Measurements from ENCODE around the gene GCA. TPM values are rescaled to one million over a fixed set of nuclear protein-coding genes. Genes with fewer than 3 reads are reported as not detected.

GCA gene
- total and polyA plus RNA-seq, 2 of the 4 experiments (the other 2 are of a cell fraction), result 2.2 to 3.6 TPM

GRCh38 chr2:162369551-162369950, 25.6 kb downstream of the GCA start:
- no peak overlapping the region for H3K56ac ChIP-seq (ENCODE audit: extremely low read depth, insufficient read depth, low read length)
- DNase-seq (no peak), ATAC-seq (ENCODE audit: low read depth) (no peak)
- H3K14ac ChIP-seq (replicated peaks; ENCODE audit: low read depth, low read length), result no peak overlapping the region
- no peak overlapping the region for H3K4ac ChIP-seq (ENCODE audit: low read depth, low read length)
- CTCF ChIA-PET, result interaction anchor here (1.0 kb wide), 1 partner anchor 9 kb away, joined by 3 read pairs; no protein-coding TSS in a partner anchor
- no peaks in the 10 kb centered on the region for H3K36me3 ChIP-seq (ENCODE audit: control insufficient read depth, insufficient read depth, low read length)
- TF ChIP-seq MXI1 (IDR thresholded peaks at IDR 0.05; ENCODE audit: borderline replicate concordance, low read depth, low read length) (no peak), MAFK (IDR thresholded peaks at IDR 0.05; ENCODE audit: low read depth, low read length) (no peak)
- in situ Hi-C loops (cut with MboI; ENCODE audit: low sequenced_read_pairs) (no loop called here), dilution Hi-C loops (cut with HindIII; ENCODE audit: low sequenced_read_pairs, unreplicated experiment) (no loop called here), intact Hi-C loops (cut with micrococcal nuclease) (no loop called here)
- H3K9me1 ChIP-seq (ENCODE audit: insufficient read depth, low read length), result no peaks in the 10 kb centered on the region
- H2AK5ac ChIP-seq (ENCODE audit: low read depth, low read length), result no peak overlapping the region
- H4K5ac ChIP-seq (ENCODE audit: low read depth, low read length), result no peak overlapping the region
- no peaks in the 10 kb centered on the region for H3K79me1 ChIP-seq (ENCODE audit: low read depth in 1 of 2, low read length in 2 of 2)
- no peak overlapping the region for H3K18ac ChIP-seq (ENCODE audit: low read depth, low read length)
- H3K9me3 ChIP-seq (ENCODE audit: control insufficient read depth, insufficient read depth, low read length), result no peaks in the 10 kb centered on the region
- H4K91ac ChIP-seq (ENCODE audit: insufficient read depth, low read depth, low read length), result no peak overlapping the region
- H3K4me3 ChIP-seq (ENCODE audit: insufficient read depth, low read depth, low read length), result no peak overlapping the region
- H2BK15ac ChIP-seq (ENCODE audit: low read depth, low read length), result no peak overlapping the region
- no peak overlapping the region for H2BK120ac ChIP-seq (ENCODE audit: low read depth, low read length)
- H3K27me3 ChIP-seq (ENCODE audit: control insufficient read depth, insufficient read depth, low read length), result no peaks in the 10 kb centered on the region
- H2BK20ac ChIP-seq (ENCODE audit: low read depth, low read length), result no peak overlapping the region
- no peak overlapping the region for H3K27ac ChIP-seq (ENCODE audit: insufficient read depth, low read length)
- H2BK5ac ChIP-seq (ENCODE audit: low read depth, low read length, poor library complexity, severe bottlenecking), result no peak overlapping the region
- no peak overlapping the region for H3K23ac ChIP-seq (ENCODE audit: low read depth, low read length)
- H4K8ac ChIP-seq (ENCODE audit: low read depth in 2 of 2, low read length in 2 of 2), result no peak overlapping the region
- no peak overlapping the region for H2AK9ac ChIP-seq (replicated peaks; ENCODE audit: low read depth, low read length, poor library complexity)
- no peaks in the 10 kb centered on the region for H3K4me1 ChIP-seq (ENCODE audit: control insufficient read depth, insufficient read depth, low read length)
- WGBS, 2 experiments (ENCODE audit: extremely low coverage in 2 of 2, insufficient read length in 1 of 2), result no CpG with 5 or more reads among the region's 1 CpG
- H3K4me2 ChIP-seq (ENCODE audit: low read depth, low read length), result no peak overlapping the region
- H4K20me1 ChIP-seq (ENCODE audit: insufficient read depth, low read length), result no peaks in the 10 kb centered on the region
- BruUV-seq (replicated peaks), result no TSS peak
- no peak overlapping the region for H2AFZ ChIP-seq (replicated peaks; ENCODE audit: low read length, poor library complexity)
- no peak overlapping the region for H3K9ac ChIP-seq (ENCODE audit: low read depth, low read length)
- POLR2A ChIA-PET (ENCODE audit: unreplicated experiment), result no interaction called here

Measured in IMR-90 (cell line).